ENCODE results near the gene MAP3K3.

MAP3K3 gene

GRCh38 chr17:63610854-63611253, 11.4 kb upstream of the MAP3K3 start:
- H3K9ac ChIP-seq (ENCODE audit: low read depth, low read length, poor library complexity, severe bottlenecking) = no peak overlapping the region
- H4K20me1 ChIP-seq (ENCODE audit: insufficient read depth, low read length, poor library complexity, severe bottlenecking) = no peaks in the 10 kb centered on the region
- H3K4me2 ChIP-seq (ENCODE audit: low read depth, low read length, poor library complexity, severe bottlenecking) = no peak overlapping the region
- no peaks in the 10 kb centered on the region for H3K9me3 ChIP-seq (ENCODE audit: insufficient read depth, low read depth, low read length)
- no peak overlapping the region for H2AFZ ChIP-seq (ENCODE audit: low read length)
- H3K4me3 ChIP-seq (ENCODE audit: low read length, poor library complexity, severe bottlenecking) = no peak overlapping the region
- H3K27me3 ChIP-seq (ENCODE audit: insufficient read depth, low read length, poor library complexity, severe bottlenecking) = no peaks in the 10 kb centered on the region
- no peaks in the 10 kb centered on the region for H3K4me1 ChIP-seq (ENCODE audit: insufficient read depth, low read length, poor library complexity, severe bottlenecking)
- H3K36me3 ChIP-seq (ENCODE audit: insufficient read depth, low read length) = peaks cover 20% of the 10 kb centered on the region; the same call in 1 of the 2 replicates
- H3F3A ChIP-seq (ENCODE audit: low read depth) = no peaks in the 10 kb centered on the region
- no peaks in the 10 kb centered on the region for H3K79me2 ChIP-seq (ENCODE audit: insufficient read depth, low read length)
- TF ChIP-seq EZH2phosphoT487 (IDR thresholded peaks at IDR 0.05; ENCODE audit: borderline replicate concordance) (no peak), CTCF (conservative IDR thresholded peaks at IDR 0.05; ENCODE audit: low read length) (no peak)
- H3K9me2 ChIP-seq (replicated peaks; ENCODE audit: low read depth, low read length) = no peaks in the 10 kb centered on the region

- Histone ChIP-seq H3K9ac (ENCODE audit: low read depth, low read length, poor library complexity, severe bottlenecking) (no peak overlapping the region), H3K9me2 (replicated peaks; ENCODE audit: low read depth, low read length) (no peaks in the 10 kb centered on the region), H3K9me3 (ENCODE audit: insufficient read depth, low read depth, low read length) (no peaks in the 10 kb centered on the region), H3K36me3 (ENCODE audit: insufficient read depth, low read length) (peaks cover 20% of the 10 kb centered on the region; the same call in 1 of the 2 replicates), H3K4me3 (ENCODE audit: low read length, poor library complexity, severe bottlenecking) (no peak overlapping the region), H4K20me1 (ENCODE audit: insufficient read depth, low read length, poor library complexity, severe bottlenecking) (no peaks in the 10 kb centered on the region), H3K4me1 (ENCODE audit: insufficient read depth, low read length, poor library complexity, severe bottlenecking) (no peaks in the 10 kb centered on the region), H3K27me3 (ENCODE audit: insufficient read depth, low read length, poor library complexity, severe bottlenecking) (no peaks in the 10 kb centered on the region), H3K4me2 (ENCODE audit: low read depth, low read length, poor library complexity, severe bottlenecking) (no peak overlapping the region), H3F3A (ENCODE audit: low read depth) (no peaks in the 10 kb centered on the region), H2AFZ (ENCODE audit: low read length) (no peak overlapping the region), H3K79me2 (ENCODE audit: insufficient read depth, low read length) (no peaks in the 10 kb centered on the region)
- TF ChIP-seq CTCF (conservative IDR thresholded peaks at IDR 0.05; ENCODE audit: low read length) = no peak
These were observed 10.9 kb upstream of the MAP3K3 start for GRCh38 chr17:63611354-63611753.

- Histone ChIP-seq H3K4me1 (ENCODE audit: insufficient read depth, low read length, poor library complexity, severe bottlenecking) (no peaks in the 10 kb centered on the region), H3F3A (ENCODE audit: low read depth) (no peaks in the 10 kb centered on the region), H3K4me3 (ENCODE audit: low read length, poor library complexity, severe bottlenecking) (no peak overlapping the region), H3K4me2 (ENCODE audit: low read depth, low read length, poor library complexity, severe bottlenecking) (no peak overlapping the region), H3K9me2 (replicated peaks; ENCODE audit: low read depth, low read length) (no peaks in the 10 kb centered on the region), H3K9me3 (ENCODE audit: insufficient read depth, low read depth, low read length) (no peaks in the 10 kb centered on the region), H4K20me1 (ENCODE audit: insufficient read depth, low read length, poor library complexity, severe bottlenecking) (no peaks in the 10 kb centered on the region), H2AFZ (ENCODE audit: low read length) (no peak overlapping the region), H3K79me2 (ENCODE audit: insufficient read depth, low read length) (no peaks in the 10 kb centered on the region), H3K9ac (ENCODE audit: low read depth, low read length, poor library complexity, severe bottlenecking) (no peak overlapping the region), H3K27me3 (ENCODE audit: insufficient read depth, low read length, poor library complexity, severe bottlenecking) (no peaks in the 10 kb centered on the region), H3K36me3 (ENCODE audit: insufficient read depth, low read length) (0 out of 2 replicates have a peak, but pooled peaks cover under 1% of the 10 kb centered on the region)
- TF ChIP-seq CTCF (conservative IDR thresholded peaks at IDR 0.05; ENCODE audit: low read length) (no peak), EZH2phosphoT487 (IDR thresholded peaks at IDR 0.05; ENCODE audit: borderline replicate concordance) (no peak)
These were observed 8.6 kb upstream of the MAP3K3 start for GRCh38 chr17:63613663-63614062.

Measured in Loucy (cell line).